Measurements from ENCODE around the gene SNCA. TPM values are rescaled to one million over a fixed set of nuclear protein-coding genes. Genes with fewer than 3 reads are reported as not detected.

The SNCA gene
- total RNA-seq, 1 donor from 2014 or later = 3.1 TPM

DNA sequence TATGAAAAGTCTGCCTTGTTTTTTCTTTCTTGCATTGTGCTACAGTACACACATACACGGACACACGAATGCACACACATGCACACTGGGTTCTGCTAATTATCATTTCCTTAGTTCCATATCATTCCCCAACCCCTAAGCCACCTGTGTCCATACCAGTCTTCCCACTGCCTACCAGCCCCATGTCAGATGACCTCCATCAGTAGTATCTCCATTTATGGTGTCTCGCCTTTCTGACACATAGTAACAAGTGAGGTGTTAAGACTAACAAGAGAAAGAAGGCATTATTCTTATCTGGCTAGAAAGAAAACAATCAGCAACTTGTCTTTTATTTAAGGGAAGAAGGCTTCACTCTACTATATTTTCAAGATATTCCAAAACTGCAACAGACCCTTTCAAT is 67.1 kb downstream of the SNCA start:
- DNase-seq (ENCODE audit: low spot score) = no peak
- TF ChIP-seq, protein P1, sequence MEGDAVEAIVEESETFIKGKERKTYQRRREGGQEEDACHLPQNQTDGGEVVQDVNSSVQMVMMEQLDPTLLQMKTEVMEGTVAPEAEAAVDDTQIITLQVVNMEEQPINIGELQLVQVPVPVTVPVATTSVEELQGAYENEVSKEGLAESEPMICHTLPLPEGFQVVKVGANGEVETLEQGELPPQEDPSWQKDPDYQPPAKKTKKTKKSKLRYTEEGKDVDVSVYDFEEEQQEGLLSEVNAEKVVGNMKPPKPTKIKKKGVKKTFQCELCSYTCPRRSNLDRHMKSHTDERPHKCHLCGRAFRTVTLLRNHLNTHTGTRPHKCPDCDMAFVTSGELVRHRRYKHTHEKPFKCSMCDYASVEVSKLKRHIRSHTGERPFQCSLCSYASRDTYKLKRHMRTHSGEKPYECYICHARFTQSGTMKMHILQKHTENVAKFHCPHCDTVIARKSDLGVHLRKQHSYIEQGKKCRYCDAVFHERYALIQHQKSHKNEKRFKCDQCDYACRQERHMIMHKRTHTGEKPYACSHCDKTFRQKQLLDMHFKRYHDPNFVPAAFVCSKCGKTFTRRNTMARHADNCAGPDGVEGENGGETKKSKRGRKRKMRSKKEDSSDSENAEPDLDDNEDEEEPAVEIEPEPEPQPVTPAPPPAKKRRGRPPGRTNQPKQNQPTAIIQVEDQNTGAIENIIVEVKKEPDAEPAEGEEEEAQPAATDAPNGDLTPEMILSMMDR (IDR thresholded peaks at IDR 0.05) = no peak
- no peak overlapping the region for H3K27ac Mint-ChIP-seq (ENCODE audit: unreplicated experiment)
- H3K4me1 Mint-ChIP-seq (ENCODE audit: low read depth) = peaks cover 11% of the 10 kb centered on the region
- H3K9me3 Mint-ChIP-seq (ENCODE audit: low read depth) = peaks cover 12% of the 10 kb centered on the region
- no peak overlapping the region for H3K4me3 Mint-ChIP-seq (ENCODE audit: unreplicated experiment)
- no peaks in the 10 kb centered on the region for H3K36me3 Mint-ChIP-seq (ENCODE audit: low read depth)
- no peaks in the 10 kb centered on the region for H3K27me3 Mint-ChIP-seq (ENCODE audit: low read depth)

DNA sequence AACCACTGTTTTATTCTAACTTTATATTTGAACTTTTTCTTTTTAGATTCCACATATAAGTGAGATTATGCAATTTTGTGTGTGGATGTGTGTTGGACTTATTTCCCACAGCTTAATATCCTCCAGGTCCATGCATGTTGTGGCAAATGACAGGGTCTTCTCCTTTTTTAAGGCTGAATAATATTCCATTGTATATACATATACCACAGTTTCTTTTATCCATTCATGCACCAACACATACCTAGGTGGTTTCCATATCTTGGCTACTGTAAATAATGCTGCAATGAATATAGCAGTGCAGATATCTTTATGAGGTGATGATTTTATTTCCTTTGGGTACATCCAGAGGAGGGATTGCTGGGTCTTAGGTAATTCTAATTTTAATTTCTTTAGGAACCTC is 69.0 kb downstream of the SNCA start:
- Mint-ChIP-seq H3K36me3 (ENCODE audit: low read depth) (no peaks in the 10 kb centered on the region), H3K27ac (ENCODE audit: unreplicated experiment) (no peak overlapping the region), H3K27me3 (ENCODE audit: low read depth) (no peaks in the 10 kb centered on the region), H3K9me3 (ENCODE audit: low read depth) (peaks cover 4% of the 10 kb centered on the region), H3K4me3 (ENCODE audit: unreplicated experiment) (no peak overlapping the region), H3K4me1 (ENCODE audit: low read depth) (peaks cover 11% of the 10 kb centered on the region)
- TF ChIP-seq, protein P1 (IDR thresholded peaks at IDR 0.05) = no peak
- no peak for DNase-seq (ENCODE audit: low spot score)

DNA sequence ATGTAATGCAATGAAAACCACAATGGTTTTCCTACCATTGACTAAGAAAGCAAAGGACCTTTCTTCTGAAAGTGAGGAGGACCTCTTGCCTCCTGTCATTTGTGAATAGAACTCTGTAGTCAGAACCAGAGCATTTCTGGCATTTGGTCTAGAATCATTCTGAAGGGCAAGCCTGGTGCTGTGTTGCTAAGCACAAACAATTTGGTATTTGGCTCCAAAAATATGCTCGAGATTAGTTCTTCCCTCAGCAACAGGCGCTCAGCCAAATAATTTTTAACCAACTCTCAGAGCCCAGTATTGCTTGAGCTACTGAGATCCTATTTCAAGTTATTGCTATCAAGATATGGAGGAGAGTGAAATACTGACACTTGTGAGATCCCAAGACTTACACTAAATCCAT is 71.0 kb downstream of the SNCA start:
- peaks cover 11% of the 10 kb centered on the region for H3K4me1 Mint-ChIP-seq (ENCODE audit: low read depth)
- no peaks in the 10 kb centered on the region for H3K27me3 Mint-ChIP-seq (ENCODE audit: low read depth)
- H3K9me3 Mint-ChIP-seq (ENCODE audit: low read depth) = peaks cover 4% of the 10 kb centered on the region
- TF ChIP-seq, protein P1 (IDR thresholded peaks at IDR 0.05) = no peak
- H3K36me3 Mint-ChIP-seq (ENCODE audit: low read depth) = no peaks in the 10 kb centered on the region
- H3K27ac Mint-ChIP-seq (ENCODE audit: unreplicated experiment) = peak overlapping the region; percentile 28
- DNase-seq (ENCODE audit: low spot score) = no peak
- H3K4me3 Mint-ChIP-seq (ENCODE audit: unreplicated experiment) = no peak overlapping the region

DNA sequence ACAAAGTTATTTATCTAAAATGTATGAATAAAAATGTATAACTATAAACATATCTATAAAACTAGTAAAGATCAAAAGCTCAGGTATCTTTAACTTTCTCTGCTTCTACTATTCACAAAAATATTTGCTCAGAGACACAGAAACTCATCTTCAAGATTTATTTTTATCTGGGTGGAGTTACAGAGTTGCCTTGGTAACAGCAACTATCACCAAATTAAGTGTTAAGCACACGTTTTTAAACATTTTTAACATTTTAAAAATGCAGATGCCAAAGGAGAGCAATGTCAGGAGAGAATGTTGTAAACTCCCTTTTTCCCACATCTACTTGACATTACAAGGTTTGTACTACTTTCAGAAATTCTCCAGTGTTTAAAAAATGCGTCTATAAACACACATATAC is 71.4 kb downstream of the SNCA start:
- Mint-ChIP-seq H3K27me3 (ENCODE audit: low read depth) (no peaks in the 10 kb centered on the region), H3K36me3 (ENCODE audit: low read depth) (no peaks in the 10 kb centered on the region), H3K4me3 (ENCODE audit: unreplicated experiment) (no peak overlapping the region), H3K27ac (ENCODE audit: unreplicated experiment) (no peak overlapping the region), H3K4me1 (ENCODE audit: low read depth) (peaks cover 11% of the 10 kb centered on the region), H3K9me3 (ENCODE audit: low read depth) (peaks cover 4% of the 10 kb centered on the region)
- DNase-seq (ENCODE audit: low spot score) = no peak
- TF ChIP-seq, protein P1 (IDR thresholded peaks at IDR 0.05) = no peak

DNA sequence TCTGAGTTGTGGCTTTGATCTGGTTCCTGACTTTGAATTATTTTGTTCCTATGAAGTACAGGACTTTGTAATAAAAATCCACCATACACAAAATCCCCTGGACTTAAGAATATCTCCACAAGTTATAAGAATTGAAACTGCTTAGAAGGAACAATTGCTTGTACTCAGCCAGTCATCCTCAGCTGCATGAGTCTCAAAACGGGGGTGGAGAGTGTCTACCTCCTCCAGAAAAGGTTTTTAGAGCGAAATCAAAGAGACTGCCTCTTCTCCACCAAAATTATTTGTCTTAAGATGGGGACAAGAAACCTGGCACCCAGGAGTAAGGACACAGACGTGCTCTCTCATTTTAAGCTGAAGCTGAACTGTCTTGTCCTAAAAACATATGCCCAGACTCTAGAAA is 74.7 kb downstream of the SNCA start:
- peaks cover 14% of the 10 kb centered on the region for H3K4me1 Mint-ChIP-seq (ENCODE audit: low read depth)
- no peak for DNase-seq (ENCODE audit: low spot score)

More for the DNA sequence above, 74.7 kb downstream of the SNCA start:
- H3K36me3 Mint-ChIP-seq (ENCODE audit: low read depth) = no peaks in the 10 kb centered on the region
- H3K4me3 Mint-ChIP-seq (ENCODE audit: unreplicated experiment) = no peak overlapping the region
- no peaks in the 10 kb centered on the region for H3K9me3 Mint-ChIP-seq (ENCODE audit: low read depth)
- H3K27me3 Mint-ChIP-seq (ENCODE audit: low read depth) = no peaks in the 10 kb centered on the region
- no peak overlapping the region for H3K27ac Mint-ChIP-seq (ENCODE audit: unreplicated experiment)
- TF ChIP-seq, protein P1 (IDR thresholded peaks at IDR 0.05) = no peak
